K562 (cell line): ENCODE measurements around the gene RDM1. TPM values are rescaled to one million over a fixed set of nuclear protein-coding genes. Genes with fewer than 3 reads are reported as not detected.

Experiments
- ATAC-seq: fragments of 200-7000 bp; cut with Tn5 transposase; 3 replicates; pipeline ENCODE4 v1.9.1; 2020; ENCODE audit warnings: moderate library complexity
- BruUV-seq: library from RNA; stranded (reverse); fragments of 400-500 nt; replicated peaks from 2 replicates; lab custom pipeline; 2021; lab: Mats Ljungman, UMichigan
- CTCF ChIA-PET: fragments of 300-600 bp; formaldehyde crosslinking; extraction: SDS; loops from one replicate; lab custom pipeline; 2021; ENCODE audit warnings: low intra/inter-chr PET ratio; lab: Yijun Ruan, JAX
- POLR2A ChIA-PET: fragments of 300-600, 350-650 bp; sonication (Branson Sonifier 250); formaldehyde crosslinking; extraction: SDS; loops from one replicate; lab custom pipeline; 2021; ENCODE audit warnings: antibody characterized with exemption, inconsistent platforms; lab: Yijun Ruan, JAX
- DNase-seq, 4 experiments: peaks; one replicate each; pipeline versions ENCODE4 v3.0.0 to v3.0.0-alpha.2; 2011 to 2018; ENCODE audit warnings: low spot score in 3 of 4, mixed read lengths in 3 of 4; ENCODE audit errors: extremely low read depth in 1 of 4
- FAIRE-seq: peaks from 2 replicates; lab custom pipeline; 2011; peaks lifted over from hg19 to GRCh38; lab: Jason Lieb, UNC
- H2AFZ ChIP-seq: 2 replicates; pipeline ENCODE4 v1.6.0; 2011; ENCODE audit warnings: low read depth, low read length, control low read depth, inconsistent platforms
- H3K27ac ChIP-seq: fragments of 200-600 bp; 3 replicates; pipeline ENCODE4 v1.8.0; 2011; ENCODE audit warnings: low read depth, mild to moderate bottlenecking, control low read depth, inconsistent platforms, low read length, moderate library complexity, mixed read lengths; ENCODE audit errors: extremely low read depth
- H3K27me3 ChIP-seq, 2 experiments: fragments of 300-600 bp in 1 of 2; 2 replicates in 1 of 2; 3 replicates in 1 of 2; pipeline versions ENCODE4 v1.6.0 to v1.8.0; 2011; ENCODE audit warnings: inconsistent platforms in 2 of 2, low read length in 2 of 2, mild to moderate bottlenecking in 1 of 2, mixed read lengths in 1 of 2, moderate library complexity in 1 of 2; ENCODE audit not compliant: control insufficient read depth in 2 of 2, insufficient read depth in 2 of 2
- H3K36me3 ChIP-seq: fragments of 300-600 bp; 3 replicates; pipeline ENCODE4 v1.8.0; 2011; ENCODE audit warnings: mild to moderate bottlenecking, low read length, inconsistent platforms; ENCODE audit not compliant: control insufficient read depth, insufficient read depth
- H3K4me1 ChIP-seq, 2 experiments: fragments of 200-600 bp in 1 of 2; replicated peaks in 1 of 2; 2 replicates in 1 of 2; 3 replicates in 1 of 2; pipeline versions ENCODE4 v1.5.1 to v1.8.0; 2011; ENCODE audit warnings: inconsistent platforms in 2 of 2, low read length in 2 of 2, mild to moderate bottlenecking in 1 of 2, mixed read lengths in 1 of 2, moderate library complexity in 1 of 2; ENCODE audit not compliant: control insufficient read depth in 2 of 2, insufficient read depth in 2 of 2
- H3K4me2 ChIP-seq: 2 replicates; pipeline ENCODE4 v1.6.1; 2011; ENCODE audit warnings: low read length, control low read depth, inconsistent platforms, mixed read lengths; ENCODE audit not compliant: insufficient read depth
- H3K4me3 ChIP-seq: fragments of 200-600 bp; sonication (generic), shearing (Covaris generic); 2 replicates; pipeline ENCODE4 v1.5.1; 2016; ENCODE audit warnings: control low read depth, inconsistent platforms
- H3K79me2 ChIP-seq: fragments of 200-600 bp; 3 replicates; pipeline ENCODE4 v1.8.0; 2011; ENCODE audit warnings: low read length, inconsistent platforms; ENCODE audit not compliant: control insufficient read depth, insufficient read depth
- H3K9ac ChIP-seq, 2 experiments: 2 replicates each; pipeline versions ENCODE4 v1.6.0 to v1.6.1; 2011; ENCODE audit warnings: low read depth in 2 of 2, low read length in 2 of 2, control low read depth in 1 of 2, inconsistent platforms in 1 of 2, mild to moderate bottlenecking in 1 of 2, mixed read lengths in 1 of 2; ENCODE audit not compliant: insufficient read depth in 1 of 2
- H3K9me1 ChIP-seq: one replicate; pipeline ENCODE4 v1.6.0; 2011; ENCODE audit warnings: inconsistent platforms, mild to moderate bottlenecking, low read length, moderate library complexity; ENCODE audit not compliant: control insufficient read depth, insufficient read depth
- H3K9me3 ChIP-seq: replicated peaks from 2 replicates; pipeline ENCODE4 v1.5.1; 2011; ENCODE audit warnings: low read depth, low read length, inconsistent platforms; ENCODE audit not compliant: control insufficient read depth, insufficient read depth
- H4K20me1 ChIP-seq: replicated peaks from 2 replicates; pipeline ENCODE4 v1.6.1; 2011; ENCODE audit warnings: low read length, inconsistent platforms, mixed read lengths; ENCODE audit not compliant: control insufficient read depth, insufficient read depth
- BCOR ChIP-seq: fragments of 450-650 bp; IDR thresholded peaks from 2 replicates; pipeline ENCODE4 v1.6.1; 2016
- ELF2 ChIP-seq: fragments of 250-450 bp; sonication (Bioruptor Pico); IDR thresholded peaks from 2 replicates; pipeline ENCODE4 v1.5.0; 2021; ENCODE audit warnings: mild to moderate bottlenecking
- LARP7 ChIP-seq: fragments of 450-650 bp; IDR thresholded peaks from 2 replicates; pipeline ENCODE4 v1.6.1; 2016
- MTA2 ChIP-seq: fragments of 450-650 bp; IDR thresholded peaks from 2 replicates; pipeline ENCODE4 v1.6.1; 2016; ENCODE audit warnings: low read depth
- NBN ChIP-seq: fragments of 450-650 bp; IDR thresholded peaks from 2 replicates; pipeline ENCODE4 v1.6.1; 2016; ENCODE audit warnings: low read depth, mild to moderate bottlenecking
- NEUROD1 ChIP-seq: fragments of 150-350 bp; IDR thresholded peaks from 2 replicates; pipeline ENCODE4 v1.6.1; 2014; ENCODE audit warnings: borderline replicate concordance, low read length, low read depth; ENCODE audit not compliant: partially characterized antibody
- NFIX ChIP-seq: fragments of 250-450 bp; sonication (Bioruptor Pico); IDR thresholded peaks from 2 replicates; pipeline ENCODE4 v1.4.0; 2020; ENCODE audit warnings: low read depth, mild to moderate bottlenecking, moderate library complexity
- NFYB ChIP-seq: IDR thresholded peaks from 2 replicates; pipeline ENCODE4 v1.6.1; 2011; ENCODE audit warnings: mild to moderate bottlenecking, moderate library complexity; ENCODE audit not compliant: insufficient read length; ENCODE audit errors: extremely low read depth
- PHTF2 ChIP-seq: fragments of 250-450 bp; sonication (Bioruptor Pico); IDR thresholded peaks from 2 replicates; pipeline ENCODE4 v1.5.0; 2021; ENCODE audit warnings: mild to moderate bottlenecking
- PPARD ChIP-seq: fragments of 250-450 bp; sonication (Bioruptor Pico); IDR thresholded peaks from 2 replicates; pipeline ENCODE4 v1.8.0; 2022; ENCODE audit warnings: inconsistent platforms, mild to moderate bottlenecking, moderate library complexity
- PTRF ChIP-seq: fragments of 450-650 bp; IDR thresholded peaks from 2 replicates; pipeline ENCODE4 v1.6.1; 2016; ENCODE audit warnings: mild to moderate bottlenecking, missing genetic modification characterization, missing compliant biosample characterization
- SLC30A9 ChIP-seq: fragments of 250-450 bp; sonication (Bioruptor Pico); IDR thresholded peaks from 2 replicates; pipeline ENCODE4 v1.8.0; 2022; ENCODE audit warnings: mild to moderate bottlenecking, moderate library complexity
- ZNF696 ChIP-seq: fragments of 250-450 bp; sonication (Bioruptor Pico); conservative IDR thresholded peaks from 2 replicates; pipeline ENCODE4 v1.4.0; 2020; ENCODE audit warnings: mild to moderate bottlenecking, moderate library complexity
- WGBS: fragments of 100-300 bp; shearing (Covaris generic); methylation state at CpG from one replicate; pipeline ENCODE4 v1.1.6; 2016; ENCODE audit warnings: low coverage, mixed read lengths; ENCODE audit not compliant: insufficient coverage; ENCODE audit errors: missing lambda C conversion rate; 5-methylcytosine and 5-hydroxymethylcytosine counted together
- in situ Hi-C: fragments of 300-500 bp; cut with MboI; formaldehyde crosslinking; loops from 4 replicates; pipeline ENCODE4 v1.15.0; 2018; ENCODE audit warnings: inconsistent platforms, mixed read lengths
- intact Hi-C: fragments of 100-400 bp; cut with micrococcal nuclease; formaldehyde crosslinking; loops from 2 replicates; pipeline ENCODE4 v1.14.2; 2022
- polyA plus RNA-seq, 8 experiments: library from polyadenylated mRNA; depleted of rRNA in 4 of 8; stranded (reverse) in 5 of 8; unstranded in 3 of 8; fragments of >200 nt; fragmentation: Nextera tagmentation in 2 of 8; fragmentation: Illumina TruSeq in 1 of 8; extraction: Ambion mirVana in 2 of 8; extraction: Trizol in 1 of 8; gene quantifications; 2 replicates each; pipeline versions ENCODE4 v1.2.1 to v1.2.3, GENCODE V29; 2011 to 2014; ENCODE audit warnings: inconsistent platforms in 1 of 8, missing spikeins in 1 of 8
- total RNA-seq, 7 experiments: library from RNA; depleted of rRNA in 6 of 7; stranded (reverse); fragments of >200 nt in 6 of 7; fragmentation: Illumina TruSeq in 2 of 7; extraction: Trizol in 2 of 7; gene quantifications; 2 replicates each; pipeline versions ENCODE4 v1.2.1 to v1.2.3, GENCODE V29; 2011 to 2021; ENCODE audit warnings: low replicate concordance in 1 of 7
- TF ChIP-seq, protein P1 (sequence below), 2 experiments: fragments of 450-650 bp in 1 of 2; IDR thresholded peaks; 2 replicates each; pipeline ENCODE4 v1.6.1; 2011 to 2017; ENCODE audit warnings: low read depth in 2 of 2, antibody characterized with exemption in 1 of 2, borderline replicate concordance in 1 of 2, low read length in 1 of 2, mild to moderate bottlenecking in 1 of 2, mixed read lengths in 1 of 2; ENCODE audit not compliant: control insufficient read depth in 1 of 2
- TF ChIP-seq, protein P2 (sequence below): fragments of 250-450 bp; sonication (Bioruptor Pico); IDR thresholded peaks from 2 replicates; pipeline ENCODE4 v1.5.0; 2021; ENCODE audit warnings: mild to moderate bottlenecking, moderate library complexity

The RDM1 gene
- total and polyA plus RNA-seq, 9 of the 15 experiments (the other 6 are each of a cell fraction or from before 2014, with no cell fraction given) = 2.5 to 11.2 (median 5.4) TPM

DNA sequence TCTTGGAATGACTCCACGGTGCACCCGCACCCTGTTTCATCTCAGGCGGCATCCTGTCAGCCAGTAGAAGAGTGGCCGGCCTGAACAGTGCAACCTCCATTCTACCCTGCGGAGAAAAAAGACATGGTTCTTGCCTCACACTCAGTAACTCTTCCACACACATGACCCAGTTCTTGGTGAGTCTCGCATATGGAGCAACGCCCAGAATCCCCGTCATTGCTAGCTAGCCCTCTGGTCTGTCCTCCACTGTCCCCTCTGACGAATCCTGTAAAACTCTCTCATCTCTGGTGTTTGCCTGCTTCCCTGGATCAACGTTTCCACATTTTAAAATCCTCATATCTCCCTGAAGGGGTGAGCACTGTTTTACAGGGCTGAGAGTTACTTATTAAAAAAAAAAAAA, 4.2 kb upstream of the RDM1 start:
- H3K9me1 ChIP-seq = no peaks in the 10 kb centered on the region
- 70% methylated on average over 10 of the region's 10 CpGs for WGBS
- no peak overlapping the region for H3K4me2 ChIP-seq
- H4K20me1 ChIP-seq = no peaks in the 10 kb centered on the region
- H2AFZ ChIP-seq = peak overlapping the region; percentile 59
- intact Hi-C loops = no loop called here
- ATAC-seq = no peak
- no peak for FAIRE-seq
- BruUV-seq = no TSS peak
- no peak overlapping the region for H3K4me3 ChIP-seq
- DNase-seq = no peak
- no peak overlapping the region for H3K9ac ChIP-seq
- H3K9me3 ChIP-seq = no peaks in the 10 kb centered on the region
- CTCF ChIA-PET = no interaction called here
- TF ChIP-seq MTA2 (no peak), SLC30A9 (CRISPR knock-in tag) (no peak), PTRF (tag) (no peak), NEUROD1 (no peak), PPARD (CRISPR knock-in tag) (no peak), BCOR (no peak), NBN (no peak), PHTF2 (no peak), NFIX (no peak), LARP7 (no peak), ZNF696 (CRISPR knock-in tag) (no peak), NFYB (no peak), ELF2 (CRISPR knock-in tag) (no peak)
- TF ChIP-seq, protein P1, sequence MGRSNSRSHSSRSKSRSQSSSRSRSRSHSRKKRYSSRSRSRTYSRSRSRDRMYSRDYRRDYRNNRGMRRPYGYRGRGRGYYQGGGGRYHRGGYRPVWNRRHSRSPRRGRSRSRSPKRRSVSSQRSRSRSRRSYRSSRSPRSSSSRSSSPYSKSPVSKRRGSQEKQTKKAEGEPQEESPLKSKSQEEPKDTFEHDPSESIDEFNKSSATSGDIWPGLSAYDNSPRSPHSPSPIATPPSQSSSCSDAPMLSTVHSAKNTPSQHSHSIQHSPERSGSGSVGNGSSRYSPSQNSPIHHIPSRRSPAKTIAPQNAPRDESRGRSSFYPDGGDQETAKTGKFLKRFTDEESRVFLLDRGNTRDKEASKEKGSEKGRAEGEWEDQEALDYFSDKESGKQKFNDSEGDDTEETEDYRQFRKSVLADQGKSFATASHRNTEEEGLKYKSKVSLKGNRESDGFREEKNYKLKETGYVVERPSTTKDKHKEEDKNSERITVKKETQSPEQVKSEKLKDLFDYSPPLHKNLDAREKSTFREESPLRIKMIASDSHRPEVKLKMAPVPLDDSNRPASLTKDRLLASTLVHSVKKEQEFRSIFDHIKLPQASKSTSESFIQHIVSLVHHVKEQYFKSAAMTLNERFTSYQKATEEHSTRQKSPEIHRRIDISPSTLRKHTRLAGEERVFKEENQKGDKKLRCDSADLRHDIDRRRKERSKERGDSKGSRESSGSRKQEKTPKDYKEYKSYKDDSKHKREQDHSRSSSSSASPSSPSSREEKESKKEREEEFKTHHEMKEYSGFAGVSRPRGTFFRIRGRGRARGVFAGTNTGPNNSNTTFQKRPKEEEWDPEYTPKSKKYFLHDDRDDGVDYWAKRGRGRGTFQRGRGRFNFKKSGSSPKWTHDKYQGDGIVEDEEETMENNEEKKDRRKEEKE (IDR thresholded peaks at IDR 0.05; ENCODE audit: borderline replicate concordance in 1 of 2, control insufficient read depth in 1 of 2, low read depth in 2 of 2, low read length in 1 of 2) = no peak
- TF ChIP-seq, protein P2, sequence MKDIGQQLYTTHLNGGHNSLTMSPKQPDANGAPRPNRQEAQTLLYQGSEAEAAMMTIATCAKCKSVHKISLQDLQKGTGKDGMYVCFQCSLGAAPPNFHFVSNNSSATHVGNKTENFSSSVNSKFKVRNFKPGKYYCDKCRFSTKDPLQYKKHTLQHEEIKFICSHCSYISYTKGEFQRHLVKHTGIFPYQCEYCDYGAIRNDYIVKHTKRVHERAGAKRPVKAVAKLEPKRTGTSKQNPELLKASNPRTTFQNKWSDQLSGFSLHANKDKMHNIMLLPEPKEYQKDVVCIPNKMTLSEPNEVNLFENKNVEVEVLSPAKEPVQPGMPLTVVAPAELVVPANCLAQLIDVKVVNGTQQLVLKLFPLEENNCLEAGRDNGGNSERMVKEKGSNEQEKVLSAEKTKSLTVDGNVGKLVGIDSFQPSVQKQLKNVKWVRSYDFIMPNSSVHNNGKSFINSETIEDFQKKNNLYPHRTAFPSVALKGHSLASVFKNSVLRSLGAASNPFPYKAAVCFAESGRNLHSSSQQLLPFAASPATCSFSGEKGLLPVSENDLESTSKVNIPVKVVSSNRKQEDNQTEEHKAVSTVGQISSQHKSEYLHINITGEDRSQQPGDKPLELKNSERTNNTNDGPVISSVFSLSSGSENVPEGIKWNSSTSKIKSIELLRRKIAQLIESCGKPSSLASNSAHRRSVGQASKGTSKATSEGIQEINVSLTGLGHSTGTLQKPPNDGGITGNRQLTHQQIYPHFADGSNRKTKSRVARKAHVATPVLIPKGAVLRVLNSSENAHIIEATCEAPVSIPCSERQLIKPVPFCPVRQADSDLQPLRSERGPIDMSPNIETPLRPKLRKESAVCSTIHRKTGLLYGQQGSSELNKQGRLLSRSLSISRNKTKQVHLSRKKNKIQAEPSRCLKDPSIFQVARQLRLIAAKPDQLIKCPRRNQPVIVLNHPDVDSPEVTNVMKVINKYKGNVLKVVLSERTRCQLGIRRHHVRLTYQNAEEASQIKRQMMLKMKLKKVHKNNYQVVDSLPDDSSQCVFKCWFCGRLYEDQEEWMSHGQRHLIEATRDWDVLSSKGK (CRISPR knock-in tag) = no peak
- no peaks in the 10 kb centered on the region for H3K27me3 ChIP-seq
- no peaks in the 10 kb centered on the region for H3K36me3 ChIP-seq
- peaks cover 4 to 13% of the 10 kb centered on the region in 2 experiments for H3K4me1 ChIP-seq
- H3K79me2 ChIP-seq = no peaks in the 10 kb centered on the region
- in situ Hi-C loops = no loop called here
- H3K27ac ChIP-seq = no peak overlapping the region
- POLR2A ChIA-PET = interaction anchor here (1.5 kb wide), 1 partner anchor 10 kb away, joined by 4 read pairs; no protein-coding TSS in a partner anchor
